Adipocyte (in vitro differentiated cells): ENCODE results near the gene DDX46.
"Not testable (repeated sequence)": the region's sequence is repeated elsewhere in the genome, so short reads cannot be mapped to it uniquely, and the experiment has no call there.

Experiments
- DNase-seq: peaks from one replicate; pipeline ENCODE4 v3.0.0-alpha.2; 2015; ENCODE audit warnings: low read depth
- H3K27me3 ChIP-seq: replicated peaks from 2 replicates; pipeline ENCODE4 v1.7.0; 2013; ENCODE audit warnings: mild to moderate bottlenecking, low read length, moderate library complexity; ENCODE audit not compliant: control insufficient read depth, insufficient read depth
- H3K36me3 ChIP-seq: 2 replicates; pipeline ENCODE4 v1.7.0; 2013; ENCODE audit warnings: low read length, mild to moderate bottlenecking, moderate library complexity; ENCODE audit not compliant: control insufficient read depth, insufficient read depth, severe bottlenecking
- H3K4me1 ChIP-seq: 2 replicates; pipeline ENCODE4 v1.7.0; 2013; ENCODE audit warnings: mild to moderate bottlenecking, low read length, moderate library complexity; ENCODE audit not compliant: control insufficient read depth, insufficient read depth
- H3K4me3 ChIP-seq: 2 replicates; pipeline ENCODE4 v1.7.0; 2013; ENCODE audit warnings: mild to moderate bottlenecking, low read length, moderate library complexity
- H3K9ac ChIP-seq: 2 replicates; pipeline ENCODE4 v1.7.0; 2013; ENCODE audit warnings: mild to moderate bottlenecking, low read length, moderate library complexity
- H3K9me3 ChIP-seq: 2 replicates; pipeline ENCODE4 v1.7.0; 2013; ENCODE audit warnings: mild to moderate bottlenecking, low read length, moderate library complexity; ENCODE audit not compliant: control insufficient read depth

Gene DDX46

DNA sequence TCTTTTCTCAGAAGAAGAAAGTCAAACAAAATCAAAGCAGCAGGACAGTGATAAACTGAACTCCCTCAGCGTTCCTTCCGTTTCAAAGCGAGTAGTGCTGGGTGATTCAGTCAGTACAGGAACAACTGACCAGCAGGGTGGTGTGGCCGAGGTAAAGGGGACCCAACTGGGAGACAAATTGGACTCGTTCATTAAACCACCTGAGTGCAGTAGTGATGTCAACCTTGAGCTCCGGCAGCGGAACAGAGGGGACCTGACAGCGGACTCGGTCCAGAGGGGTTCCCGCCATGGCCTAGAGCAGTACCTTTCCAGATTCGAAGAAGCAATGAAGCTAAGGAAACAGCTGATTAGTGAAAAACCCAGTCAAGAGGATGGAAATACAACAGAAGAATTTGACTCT lies 17.5 kb upstream of the DDX46 start:
- DNase-seq: no peak
- peaks cover 11% of the 10 kb centered on the region for H3K4me1 ChIP-seq
- no peak overlapping the region for H3K4me3 ChIP-seq
- H3K36me3 ChIP-seq: peaks cover 12% of the 10 kb centered on the region
- H3K27me3 ChIP-seq: no peaks in the 10 kb centered on the region
- H3K9me3 ChIP-seq: no peaks in the 10 kb centered on the region
- H3K9ac ChIP-seq: no peak overlapping the region

DNA sequence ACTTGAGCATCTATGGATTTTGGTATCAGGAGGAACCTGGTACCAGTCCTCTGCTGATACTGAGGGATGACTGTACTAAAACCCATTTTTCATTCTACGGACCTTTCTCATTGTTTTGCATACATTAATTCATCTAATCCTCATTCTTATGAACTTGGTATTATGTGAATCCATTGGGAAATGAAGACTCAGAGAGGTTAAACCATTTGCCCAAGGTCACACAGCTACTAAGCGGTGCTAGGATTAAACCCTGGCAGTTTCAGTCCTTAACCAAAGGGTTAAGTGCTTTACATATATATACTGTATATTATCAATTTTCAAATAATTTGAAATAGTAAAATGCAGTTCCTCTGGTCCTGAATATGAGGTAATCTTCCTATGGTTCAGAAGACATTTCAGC lies 16.4 kb upstream of the DDX46 start:
- Histone ChIP-seq H3K36me3 (peaks cover 12% of the 10 kb centered on the region), H3K9me3 (no peaks in the 10 kb centered on the region), H3K9ac (no peak overlapping the region), H3K4me1 (peaks cover 11% of the 10 kb centered on the region), H3K4me3 (no peak overlapping the region), H3K27me3 (no peaks in the 10 kb centered on the region)
- DNase-seq: no peak

DNA sequence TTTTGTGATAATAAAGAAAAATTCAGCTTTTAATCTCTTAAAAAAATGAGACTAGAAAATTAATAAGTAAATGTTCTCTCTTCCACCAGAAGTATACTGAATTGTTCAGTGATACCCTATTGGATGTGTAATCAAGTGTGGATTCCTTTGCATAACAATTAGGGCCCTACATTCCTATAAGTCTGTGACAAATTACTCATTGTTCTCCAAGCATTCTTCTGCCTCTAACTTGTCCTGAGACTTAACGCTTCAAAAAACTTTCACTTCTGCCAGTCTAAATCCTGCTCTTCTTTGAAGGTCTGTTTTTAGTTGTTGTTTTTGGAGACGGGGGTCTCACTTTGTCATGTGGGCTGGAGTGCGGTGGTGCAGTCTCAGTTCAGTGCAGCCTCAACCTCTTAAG lies 9.2 kb upstream of the DDX46 start:
- H3K4me1 ChIP-seq: no peaks in the 10 kb centered on the region
- no peak overlapping the region for H3K4me3 ChIP-seq
- H3K27me3 ChIP-seq: no peaks in the 10 kb centered on the region
- no peaks in the 10 kb centered on the region for H3K9me3 ChIP-seq
- H3K9ac ChIP-seq: no peak overlapping the region
- peaks cover 23% of the 10 kb centered on the region for H3K36me3 ChIP-seq
- DNase-seq: no peak

DNA sequence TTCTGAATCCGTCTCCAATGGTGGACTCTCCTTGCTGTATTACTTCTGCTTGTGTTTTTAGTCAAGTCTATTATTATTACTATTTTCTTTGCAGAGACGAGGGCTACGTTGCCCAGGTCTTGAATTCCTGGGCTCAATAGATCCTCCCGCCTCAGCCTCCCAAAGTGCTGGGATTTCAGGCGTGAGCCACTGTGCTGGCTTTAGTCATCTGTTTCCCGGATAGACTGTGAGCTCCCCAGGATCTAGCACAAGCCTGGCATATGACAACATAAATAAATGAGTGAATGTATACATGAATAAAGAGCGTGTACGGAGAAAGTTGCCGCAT lies 439 bp upstream of the DDX46 start:
- Histone ChIP-seq H3K36me3 (no peaks in the 10 kb centered on the region), H3K27me3 (no peaks in the 10 kb centered on the region), H3K9me3 (no peaks in the 10 kb centered on the region), H3K4me1 (peaks cover 19% of the 10 kb centered on the region), H3K9ac (peak overlapping the region; percentile 94), H3K4me3 (peak overlapping the region; percentile 95)
- no peak for DNase-seq

DNA sequence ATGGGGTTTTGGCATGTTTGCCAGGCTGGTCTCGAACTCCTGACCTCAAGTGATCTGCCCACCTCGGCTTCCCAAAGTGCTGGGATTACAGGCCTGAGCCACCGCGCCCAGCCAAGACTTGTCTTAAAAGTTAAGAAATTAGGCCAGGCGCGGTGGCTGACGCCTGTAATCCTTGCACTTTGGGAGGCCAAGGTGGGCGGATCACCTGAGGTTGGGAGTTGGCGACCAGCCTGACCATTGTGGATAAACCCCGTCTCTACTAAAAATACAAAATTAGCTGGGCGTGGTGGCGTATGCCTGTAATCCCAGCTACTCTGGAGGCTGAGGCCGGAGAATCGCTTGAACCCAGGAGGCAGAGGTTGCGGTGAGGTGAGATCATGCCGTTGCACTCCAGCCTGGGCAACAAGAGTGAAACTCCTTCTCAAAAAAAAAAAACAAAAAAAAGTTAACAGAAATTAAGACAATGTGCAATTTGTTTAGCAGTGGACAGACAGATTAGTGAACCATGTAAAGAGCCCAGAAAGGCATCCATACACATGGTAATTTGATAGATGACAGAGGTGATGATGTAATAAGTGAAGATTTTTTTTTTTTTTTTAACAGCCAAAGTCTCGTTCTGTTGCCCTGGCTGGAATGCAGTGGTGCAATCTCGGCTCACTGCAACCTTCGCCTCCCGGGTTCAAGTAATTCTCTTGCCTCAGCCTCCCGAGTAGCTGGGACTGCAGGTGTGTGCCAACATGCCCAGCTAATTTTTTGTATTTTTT lies 9.1 kb downstream of the DDX46 start:
- not testable (repeated sequence) for H3K4me3 ChIP-seq, H3K27me3 ChIP-seq, H3K4me1 ChIP-seq, DNase-seq, H3K9ac ChIP-seq, H3K9me3 ChIP-seq
- peaks cover 68% of the 10 kb centered on the region for H3K36me3 ChIP-seq

DNA sequence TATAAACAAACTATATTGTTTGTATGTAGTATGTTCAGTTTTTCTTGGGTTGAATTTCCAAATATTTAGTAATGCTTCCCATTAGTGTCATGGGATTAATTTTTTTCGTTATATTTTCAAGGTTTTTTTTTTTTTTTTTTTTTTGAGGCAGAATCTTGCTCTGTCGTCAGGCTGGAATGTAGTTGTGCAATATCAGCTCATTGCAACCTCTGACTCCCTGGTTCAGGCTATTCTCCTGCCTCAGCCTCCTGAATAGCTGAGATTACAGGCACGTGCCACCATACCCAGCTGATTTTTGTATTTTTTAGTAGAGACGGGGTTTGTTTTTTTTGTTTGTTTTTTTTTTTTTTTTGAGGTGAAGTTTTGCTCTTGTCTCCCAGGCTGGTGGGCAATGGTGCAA lies 10.6 kb downstream of the DDX46 start:
- Histone ChIP-seq H3K9me3 (no peaks in the 10 kb centered on the region), H3K4me3 (no peak overlapping the region), H3K9ac (no peak overlapping the region), H3K4me1 (peaks cover 4% of the 10 kb centered on the region), H3K36me3 (peaks cover 78% of the 10 kb centered on the region), H3K27me3 (no peaks in the 10 kb centered on the region)
- peak; percentile 68 for DNase-seq

DNA sequence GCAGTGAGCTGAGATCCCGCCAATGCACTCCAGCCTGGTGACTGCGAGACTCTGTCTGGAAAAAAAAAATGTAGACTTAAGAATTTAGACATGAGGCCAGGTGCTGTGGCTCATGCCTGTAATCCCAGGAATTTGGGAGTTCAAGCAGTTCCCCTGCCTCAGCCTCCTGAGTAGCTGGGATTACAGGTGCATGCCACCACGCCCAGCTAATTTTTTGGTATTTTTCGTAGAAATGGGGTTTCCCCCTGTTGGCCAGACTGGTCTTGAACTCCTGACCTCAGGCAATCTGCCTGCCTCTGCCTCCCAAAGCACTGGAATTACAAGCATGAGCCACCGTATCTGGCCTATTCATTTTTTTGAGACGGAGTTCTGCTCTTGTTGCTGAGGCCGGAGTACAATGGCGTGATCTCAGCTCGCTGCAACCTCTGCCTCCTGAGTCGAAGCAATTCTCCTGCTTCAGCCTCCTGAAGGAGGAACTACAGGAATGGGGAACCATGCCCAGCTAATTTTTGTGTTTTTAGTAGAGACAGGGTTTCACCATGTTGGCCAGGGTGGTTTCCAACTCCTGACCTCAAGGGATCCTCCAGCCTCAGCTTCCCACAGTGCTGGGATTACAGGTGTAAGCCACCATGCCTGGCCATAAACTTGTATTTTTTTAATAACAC lies 14.0 kb downstream of the DDX46 start:
- DNase-seq: no peak
- H3K9ac ChIP-seq: no peak overlapping the region
- no peaks in the 10 kb centered on the region for H3K9me3 ChIP-seq
- H3K4me3 ChIP-seq: no peak overlapping the region
- peaks cover 79% of the 10 kb centered on the region for H3K36me3 ChIP-seq
- peaks cover 4% of the 10 kb centered on the region for H3K4me1 ChIP-seq
- no peaks in the 10 kb centered on the region for H3K27me3 ChIP-seq

DNA sequence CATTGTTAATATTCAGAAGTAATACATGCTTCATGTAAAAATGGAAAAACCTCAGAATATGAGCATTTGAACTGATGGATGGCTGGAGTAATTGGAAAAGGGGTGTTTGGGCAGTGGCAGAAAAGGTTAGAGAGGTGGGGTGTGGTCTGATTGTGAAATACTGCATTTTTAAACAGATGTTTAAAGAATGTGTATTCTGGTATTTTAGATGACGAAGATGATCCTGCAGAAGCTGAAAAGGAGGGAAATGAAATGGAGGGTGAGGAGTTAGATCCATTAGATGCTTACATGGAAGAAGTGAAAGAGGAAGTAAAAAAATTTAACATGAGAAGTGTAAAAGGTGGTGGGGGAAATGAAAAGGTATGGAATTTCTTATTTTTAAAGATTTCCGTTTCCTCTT lies 18.8 kb downstream of the DDX46 start:
- Histone ChIP-seq H3K4me3 (no peak overlapping the region), H3K9ac (no peak overlapping the region), H3K27me3 (no peaks in the 10 kb centered on the region), H3K36me3 (peaks cover 82% of the 10 kb centered on the region), H3K9me3 (no peaks in the 10 kb centered on the region), H3K4me1 (no peaks in the 10 kb centered on the region)
- no peak for DNase-seq

DNA sequence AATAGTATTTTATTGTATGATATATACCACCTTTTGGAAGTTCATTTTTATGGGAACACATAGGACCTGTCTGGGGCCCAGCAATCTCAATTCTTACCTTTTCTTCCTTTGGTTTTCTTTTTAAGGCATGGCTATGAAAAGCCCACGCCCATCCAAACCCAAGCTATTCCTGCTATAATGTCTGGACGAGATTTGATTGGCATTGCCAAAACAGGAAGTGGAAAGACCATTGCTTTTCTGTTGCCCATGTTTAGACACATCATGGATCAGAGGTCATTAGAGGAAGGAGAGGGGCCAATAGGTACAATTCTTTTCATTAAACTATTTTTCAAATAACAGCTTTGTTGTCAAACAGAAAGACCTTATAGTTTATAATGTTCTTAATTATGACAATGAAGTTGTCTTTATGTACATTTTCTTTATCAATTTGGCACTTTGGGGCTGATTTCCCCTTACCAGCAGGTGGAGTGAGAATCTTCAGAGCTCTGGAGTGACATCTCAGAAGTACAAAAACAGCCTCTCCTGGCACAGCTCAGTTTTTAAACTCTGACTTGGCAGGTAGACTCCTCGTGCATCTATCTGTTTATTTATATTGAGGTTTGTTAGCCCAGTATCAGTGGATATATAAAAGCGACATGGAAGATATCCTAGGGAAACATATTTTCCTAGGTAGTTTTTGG lies 25.8 kb downstream of the DDX46 start:
- Histone ChIP-seq H3K36me3 (peaks cover 88% of the 10 kb centered on the region), H3K9me3 (no peaks in the 10 kb centered on the region), H3K4me1 (no peaks in the 10 kb centered on the region), H3K4me3 (no peak overlapping the region), H3K9ac (no peak overlapping the region), H3K27me3 (no peaks in the 10 kb centered on the region)
- peak; percentile 15 for DNase-seq

DNA sequence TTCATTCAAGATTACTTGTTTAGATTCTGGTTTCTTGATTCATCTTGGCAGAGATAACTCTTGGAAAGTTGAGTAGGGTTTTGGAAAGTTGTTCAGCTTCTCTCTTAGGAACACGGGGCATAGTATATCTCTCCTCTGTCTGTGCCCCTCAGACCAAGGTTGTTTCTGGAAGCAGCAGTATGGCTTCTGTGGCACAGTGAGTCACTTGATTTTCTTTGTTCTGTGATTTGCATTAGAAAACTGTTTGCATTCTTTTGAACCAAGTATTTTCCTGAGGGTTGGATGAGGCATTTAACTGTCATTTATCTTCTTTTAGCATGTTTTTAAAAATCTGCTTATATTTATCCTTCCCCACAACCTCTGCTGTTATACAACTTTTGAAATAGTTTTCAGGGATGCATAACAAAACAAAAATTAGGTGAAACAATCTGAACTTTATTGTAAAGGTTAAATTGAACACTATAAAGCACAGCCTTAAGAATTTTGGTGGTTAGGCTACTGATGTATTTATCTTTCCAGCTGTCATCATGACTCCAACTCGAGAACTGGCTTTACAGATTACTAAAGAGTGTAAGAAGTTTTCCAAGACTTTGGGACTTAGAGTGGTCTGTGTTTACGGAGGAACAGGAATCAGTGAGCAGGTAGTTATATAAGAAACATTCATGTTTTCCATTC lies 26.5 kb downstream of the DDX46 start:
- Histone ChIP-seq H3K4me1 (no peaks in the 10 kb centered on the region), H3K36me3 (peaks cover 86% of the 10 kb centered on the region), H3K27me3 (no peaks in the 10 kb centered on the region), H3K4me3 (no peak overlapping the region), H3K9ac (no peak overlapping the region), H3K9me3 (no peaks in the 10 kb centered on the region)
- peak; percentile 27 for DNase-seq

DNA sequence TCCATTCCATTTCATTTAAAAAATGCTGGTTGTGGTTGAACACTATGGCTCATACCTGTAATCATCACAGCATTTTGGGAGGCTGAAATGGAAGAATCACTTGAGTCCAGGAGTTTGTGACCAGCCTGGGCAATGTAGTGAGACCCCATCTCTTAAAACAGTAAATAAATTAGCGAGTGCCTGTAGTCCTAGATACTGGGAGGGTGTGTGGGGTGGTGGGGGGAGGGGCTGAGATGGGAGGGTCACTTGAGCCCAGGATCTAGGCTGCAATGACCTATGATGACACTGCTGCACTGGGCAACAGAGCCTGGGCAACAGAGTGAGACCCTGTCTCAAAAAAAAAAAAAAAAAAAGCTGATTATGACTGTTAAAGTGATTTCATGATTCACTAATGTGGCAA lies 29.1 kb downstream of the DDX46 start:
- Histone ChIP-seq H3K4me1 (no peaks in the 10 kb centered on the region), H3K27me3 (no peaks in the 10 kb centered on the region), H3K9me3 (no peaks in the 10 kb centered on the region), H3K9ac (no peak overlapping the region), H3K36me3 (peaks cover 90% of the 10 kb centered on the region), H3K4me3 (no peak overlapping the region)
- DNase-seq: no peak
